ENCODE results near the gene GALNT10.

Gene GALNT10

DNA sequence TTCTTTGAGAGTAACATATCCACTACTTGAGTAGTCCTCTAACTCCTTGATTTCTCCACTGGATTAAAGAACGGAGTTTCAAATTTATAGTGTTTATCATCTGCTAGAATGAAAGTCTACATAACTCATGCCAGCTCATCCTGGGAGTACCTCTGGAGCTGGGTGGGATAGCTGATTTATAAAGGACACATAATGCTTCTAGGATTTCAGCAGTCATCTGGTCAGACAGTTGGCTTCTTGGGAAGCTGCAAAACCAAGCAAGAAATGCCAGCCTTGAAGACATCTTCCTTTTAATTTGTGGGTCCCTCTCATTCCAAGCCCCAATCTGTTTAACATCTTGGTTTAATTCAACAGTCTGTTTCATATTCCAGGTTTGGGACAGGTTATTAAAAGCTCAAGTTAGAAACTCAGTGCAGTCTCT, 3.2 kb downstream of the GALNT10 start:
- no peak overlapping the region for H3K4me3 ChIP-seq (replicated peaks; ENCODE audit: low read depth, low read length)
- TF ChIP-seq, protein P1, sequence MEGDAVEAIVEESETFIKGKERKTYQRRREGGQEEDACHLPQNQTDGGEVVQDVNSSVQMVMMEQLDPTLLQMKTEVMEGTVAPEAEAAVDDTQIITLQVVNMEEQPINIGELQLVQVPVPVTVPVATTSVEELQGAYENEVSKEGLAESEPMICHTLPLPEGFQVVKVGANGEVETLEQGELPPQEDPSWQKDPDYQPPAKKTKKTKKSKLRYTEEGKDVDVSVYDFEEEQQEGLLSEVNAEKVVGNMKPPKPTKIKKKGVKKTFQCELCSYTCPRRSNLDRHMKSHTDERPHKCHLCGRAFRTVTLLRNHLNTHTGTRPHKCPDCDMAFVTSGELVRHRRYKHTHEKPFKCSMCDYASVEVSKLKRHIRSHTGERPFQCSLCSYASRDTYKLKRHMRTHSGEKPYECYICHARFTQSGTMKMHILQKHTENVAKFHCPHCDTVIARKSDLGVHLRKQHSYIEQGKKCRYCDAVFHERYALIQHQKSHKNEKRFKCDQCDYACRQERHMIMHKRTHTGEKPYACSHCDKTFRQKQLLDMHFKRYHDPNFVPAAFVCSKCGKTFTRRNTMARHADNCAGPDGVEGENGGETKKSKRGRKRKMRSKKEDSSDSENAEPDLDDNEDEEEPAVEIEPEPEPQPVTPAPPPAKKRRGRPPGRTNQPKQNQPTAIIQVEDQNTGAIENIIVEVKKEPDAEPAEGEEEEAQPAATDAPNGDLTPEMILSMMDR (IDR thresholded peaks at IDR 0.05; ENCODE audit: low read length, missing control alignments): no peak
- DNase-seq (ENCODE audit: low read depth): no peak

- DNase-seq (ENCODE audit: low read depth): peak; percentile 50
- H3K4me3 ChIP-seq (replicated peaks; ENCODE audit: low read depth, low read length): no peak overlapping the region
- TF ChIP-seq, protein P1 (IDR thresholded peaks at IDR 0.05; ENCODE audit: low read length, missing control alignments): no peak
Observed at GRCh38 chr5:154194345-154195329, 4.1 kb downstream of the GALNT10 start.

DNA sequence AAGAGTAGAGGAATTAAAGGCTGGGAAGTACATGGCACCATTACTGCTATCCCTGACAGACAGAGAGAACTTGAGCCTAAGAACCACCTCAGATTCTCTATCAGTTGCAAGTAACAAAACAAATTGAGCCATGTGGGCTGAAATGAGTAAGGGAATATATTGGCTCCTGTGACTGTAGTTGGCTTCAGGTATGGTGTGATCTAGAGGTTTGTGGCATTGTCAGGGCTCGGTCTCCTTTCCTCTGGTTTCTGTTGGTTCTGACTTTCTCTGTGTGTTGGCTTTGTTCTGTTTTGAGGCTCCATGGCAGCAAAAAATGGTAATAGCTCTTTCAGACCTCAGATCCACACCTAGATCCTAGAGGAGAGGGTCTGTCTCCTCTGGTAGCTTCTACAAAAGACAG, 5.7 kb downstream of the GALNT10 start:
- H3K4me3 ChIP-seq (replicated peaks; ENCODE audit: low read depth, low read length): no peak overlapping the region
- DNase-seq (ENCODE audit: low read depth): no peak
- TF ChIP-seq, protein P1 (IDR thresholded peaks at IDR 0.05; ENCODE audit: low read length, missing control alignments): no peak

GRCh38 chr5:154196955-154197652, 6.6 kb downstream of the GALNT10 start:
- H3K4me3 ChIP-seq (replicated peaks; ENCODE audit: low read depth, low read length): no peak overlapping the region
- DNase-seq (ENCODE audit: low read depth): peak; percentile 72
- TF ChIP-seq, protein P1 (IDR thresholded peaks at IDR 0.05; ENCODE audit: low read length, missing control alignments): peak; percentile 51

DNA sequence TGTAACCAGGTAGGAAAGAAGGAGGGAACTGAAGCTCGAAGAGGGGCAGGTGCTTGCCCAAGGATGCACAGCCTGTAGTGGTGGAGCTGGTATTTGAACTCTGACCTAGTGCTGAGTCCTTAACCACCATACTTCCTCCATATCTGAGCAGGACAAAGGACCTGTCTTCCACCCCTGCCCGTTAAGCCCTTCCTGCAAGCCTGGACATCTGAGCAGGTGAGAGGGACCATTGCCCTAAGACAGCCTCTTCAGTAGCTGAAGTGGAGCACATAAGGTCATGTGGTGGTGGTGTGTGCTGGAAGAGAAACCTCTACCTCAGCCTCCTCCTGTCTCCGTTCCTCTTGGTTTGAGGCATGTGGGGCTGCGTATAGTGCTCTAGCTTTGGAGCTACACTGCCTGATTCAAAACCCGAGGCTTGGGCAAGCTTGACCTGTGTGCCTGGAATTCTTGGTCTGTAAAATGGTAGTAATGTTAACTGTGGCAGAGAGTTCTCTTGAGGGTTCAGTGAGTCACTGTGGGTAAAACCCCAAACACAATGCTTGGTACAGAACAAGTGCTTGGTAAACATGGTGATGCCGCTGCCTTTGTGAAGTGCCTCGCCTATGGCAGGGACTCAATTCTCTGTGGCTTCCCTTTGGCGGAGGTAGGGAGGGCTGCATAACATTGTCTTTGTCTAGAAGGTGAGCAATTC, 7.4 kb downstream of the GALNT10 start:
- DNase-seq (ENCODE audit: low read depth): peak; percentile 54
- no peak overlapping the region for H3K4me3 ChIP-seq (replicated peaks; ENCODE audit: low read depth, low read length)
- TF ChIP-seq, protein P1 (IDR thresholded peaks at IDR 0.05; ENCODE audit: low read length, missing control alignments): no peak

DNA sequence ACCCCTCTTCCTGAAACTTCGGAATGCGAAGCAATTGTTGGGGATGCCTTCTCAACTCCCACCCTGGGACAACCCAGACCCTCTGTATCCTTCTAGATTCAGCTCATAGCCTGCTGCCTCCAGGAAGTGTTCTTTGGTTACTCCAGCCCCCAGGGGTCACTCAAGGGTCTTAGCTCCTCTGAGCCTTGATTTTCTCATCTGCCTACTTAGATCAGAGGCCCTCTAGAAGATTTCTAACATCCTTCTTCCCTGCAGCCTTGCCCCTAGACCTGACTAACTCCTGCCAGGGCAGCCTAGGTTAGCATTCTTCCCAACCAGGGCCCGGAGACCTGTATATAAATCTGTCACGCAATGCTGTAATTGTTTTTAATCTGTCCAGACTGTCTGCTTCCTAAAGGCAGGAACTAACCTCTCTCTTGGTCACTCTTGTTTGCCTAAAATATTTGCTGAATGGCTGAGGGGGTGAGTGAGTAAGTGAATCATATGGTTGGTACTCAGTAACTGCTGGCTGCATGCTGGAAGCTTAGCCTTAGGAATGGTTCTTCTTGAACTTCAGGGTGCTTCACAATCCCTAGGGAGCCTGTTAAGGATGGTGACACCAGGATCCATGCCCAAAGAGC, 8.2 kb downstream of the GALNT10 start:
- no peak overlapping the region for H3K4me3 ChIP-seq (replicated peaks; ENCODE audit: low read depth, low read length)
- TF ChIP-seq, protein P1 (IDR thresholded peaks at IDR 0.05; ENCODE audit: low read length, missing control alignments): no peak
- DNase-seq (ENCODE audit: low read depth): peak; percentile 65

Data from fibroblast of pulmonary artery (primary cell).